Measurements from ENCODE around the gene LHX1.

LHX1 gene

GRCh38 chr17:36972905-36973304 lies 35.6 kb downstream of the LHX1 start:
- DNase-seq, result no peak

- no peak for DNase-seq
Observed at GRCh38 chr17:36975922-36976515, 38.7 kb downstream of the LHX1 start.

DNA sequence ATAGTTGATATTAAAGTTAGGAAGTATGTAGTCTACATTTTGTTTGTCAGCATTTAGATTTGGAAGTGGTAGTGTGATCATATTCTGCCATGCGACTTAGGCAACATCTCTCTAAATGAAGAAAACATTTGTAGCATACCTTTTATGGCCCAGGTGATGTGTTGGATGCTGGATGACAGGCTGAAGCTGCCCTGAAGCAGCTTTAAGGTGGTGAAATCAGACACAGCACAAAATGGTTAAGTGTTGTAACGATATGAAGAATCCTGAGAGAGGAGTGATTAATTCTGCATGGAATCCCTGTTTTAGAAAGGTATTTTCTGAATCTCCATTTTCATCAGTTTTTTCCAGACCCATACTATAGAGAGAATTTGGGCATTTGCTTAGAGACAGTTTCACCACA lies 39.8 kb downstream of the LHX1 start:
- DNase-seq, result no peak

DNA sequence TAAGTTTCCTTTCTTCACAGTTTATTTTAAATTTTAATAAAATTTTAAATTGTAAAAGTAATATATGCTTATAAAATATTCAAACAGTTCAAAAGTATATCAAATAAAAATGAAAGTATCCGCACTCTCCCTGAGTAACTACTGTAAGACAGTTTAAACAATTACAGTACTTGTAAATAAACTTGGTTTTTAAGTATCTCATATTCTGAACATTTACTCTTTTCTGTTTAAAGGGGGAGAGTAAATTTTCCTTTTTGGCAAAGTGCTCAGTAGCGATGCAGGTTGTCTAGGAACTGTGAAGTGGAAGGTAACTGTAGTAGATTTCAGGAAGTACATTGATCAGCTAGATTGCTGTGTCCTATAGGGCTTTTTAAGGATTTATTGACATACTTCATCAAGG lies 40.3 kb downstream of the LHX1 start:
- no peak for DNase-seq

DNA sequence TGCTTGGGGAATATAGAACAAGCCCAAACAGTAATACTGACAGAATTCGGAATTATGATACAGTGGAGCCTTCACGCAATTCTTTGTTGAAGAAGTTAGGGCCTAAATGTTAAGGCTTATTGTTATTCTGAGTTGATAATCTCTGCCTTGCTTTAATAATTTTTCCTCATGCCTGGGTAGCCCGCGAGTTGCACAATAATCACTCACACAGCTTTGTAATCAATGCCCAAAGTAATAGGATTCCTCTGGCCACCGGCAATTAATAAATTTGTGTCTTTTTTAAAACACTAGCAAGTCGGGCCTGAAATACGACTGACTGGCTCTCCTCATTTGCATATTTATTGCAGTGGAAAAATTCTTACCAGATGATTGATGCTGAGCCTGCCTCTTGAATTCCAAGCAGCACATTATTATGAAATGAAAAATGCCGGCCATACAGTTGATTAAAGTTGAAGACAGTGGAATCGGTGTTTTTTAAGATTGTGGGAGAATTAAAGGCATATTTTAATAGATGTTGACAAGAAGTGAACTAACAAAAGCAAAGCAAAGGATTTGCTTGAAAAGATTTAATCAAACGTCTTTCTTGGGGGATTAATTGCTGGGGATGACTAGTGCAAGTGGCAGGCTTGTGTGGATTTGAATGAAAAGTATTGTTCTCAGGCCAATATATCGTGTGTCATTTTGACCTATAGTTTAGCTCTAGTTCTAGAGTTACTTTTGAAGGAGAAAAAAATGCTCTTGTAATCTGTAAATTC lies 41.7 kb downstream of the LHX1 start:
- no peak for DNase-seq

- no peak for DNase-seq
Observed at GRCh38 chr17:36979565-36979941, 42.3 kb downstream of the LHX1 start.

DNA sequence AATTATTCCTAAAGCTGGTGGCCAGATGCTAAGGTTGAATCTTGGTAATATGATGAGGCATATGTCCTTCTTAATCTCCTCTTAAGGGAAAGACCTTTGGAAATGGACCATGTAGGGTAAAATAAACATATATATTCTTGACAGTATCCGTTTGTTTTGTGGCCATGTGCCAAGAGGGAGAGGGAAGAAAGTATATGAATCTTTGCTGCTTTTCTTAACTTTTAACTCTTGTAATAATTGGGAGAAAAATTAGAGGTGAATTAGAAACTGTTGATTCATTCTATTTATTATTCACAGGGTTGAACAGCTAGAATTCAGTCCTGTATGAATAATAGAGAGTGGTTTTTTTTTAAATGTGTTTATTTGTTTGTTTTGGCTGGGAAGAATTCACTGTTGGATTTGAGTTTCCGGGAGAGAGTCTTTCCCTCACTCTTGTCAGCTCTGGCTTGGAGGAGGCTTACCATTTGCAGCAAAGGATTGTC lies 43.0 kb downstream of the LHX1 start:
- DNase-seq, result no peak

DNA sequence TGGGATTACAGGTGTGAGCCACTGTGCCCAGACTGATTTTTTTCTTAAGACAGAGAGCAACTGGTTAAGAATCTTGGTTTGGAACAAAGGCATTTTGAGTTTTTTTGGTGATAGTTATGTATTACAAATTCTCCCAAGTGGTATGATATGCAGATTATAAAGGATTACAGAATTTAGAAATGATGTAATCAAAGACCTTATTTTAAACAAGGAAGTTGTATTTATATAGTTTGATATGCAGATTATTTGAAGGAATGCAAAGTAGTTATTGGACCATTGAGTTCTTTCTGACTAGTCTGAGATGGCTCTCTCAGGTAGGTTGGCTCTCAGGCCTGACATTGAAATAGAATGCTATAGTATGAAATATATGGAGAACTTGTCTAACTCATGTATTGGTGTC lies 46.3 kb downstream of the LHX1 start:
- no peak for DNase-seq

GRCh38 chr17:36989173-36989572 lies 51.9 kb downstream of the LHX1 start:
- DNase-seq, result no peak

GRCh38 chr17:36992701-36993100 lies 55.4 kb downstream of the LHX1 start:
- no peak for DNase-seq

GRCh38 chr17:36993227-36993626 lies 56.0 kb downstream of the LHX1 start:
- DNase-seq, result no peak
